GM18511 (cell line): ENCODE results near the gene SIGLEC9.

Source experiments
- ATAC-seq: cut with Tn5 transposase; IDR thresholded peaks from one replicate; pipeline ENCODE4 v1.9.1; 2021; ENCODE audit warnings: mild to moderate bottlenecking, moderate library complexity; ENCODE audit not compliant: unreplicated experiment

The SIGLEC9 gene

GRCh38 chr19:51124729-51125128 is at the start of gene SIGLEC9:
TSS of gene SIGLEC9 (plus strand) at chr19:51124906. CDS start at chr19:51124975, 69 bp downstream.
- no peak for ATAC-seq

- no peak for ATAC-seq
Measured at GRCh38 chr19:51075998-51076397, 48.7 kb upstream of the SIGLEC9 start.

DNA sequence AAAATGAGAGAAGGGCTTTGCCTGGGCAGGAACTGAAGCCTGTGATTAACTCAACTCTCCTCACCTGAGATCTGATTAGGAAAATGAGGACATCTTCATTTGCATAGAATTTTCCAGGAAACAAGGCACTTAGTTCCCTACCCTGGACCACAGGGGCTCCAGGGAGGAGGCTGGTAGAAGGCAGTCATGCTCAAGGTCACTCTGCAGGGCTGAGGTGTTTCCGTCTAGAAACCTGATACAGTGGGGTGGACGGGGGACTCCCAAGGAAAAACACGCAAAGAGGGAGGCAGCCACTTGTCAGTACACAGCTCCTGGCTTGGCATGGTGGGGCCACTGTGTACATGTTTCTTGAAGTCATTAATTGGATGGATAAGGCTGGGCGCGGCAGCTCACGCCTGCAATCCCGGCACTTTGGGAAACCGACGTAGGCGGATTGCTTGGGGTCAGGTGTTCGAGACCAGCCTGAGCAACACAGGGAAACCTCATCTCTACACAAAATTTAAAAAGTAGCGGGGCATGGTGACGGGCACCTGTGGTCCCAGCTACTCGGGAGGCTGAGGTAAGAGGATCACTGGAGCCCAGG is 48.0 kb upstream of the SIGLEC9 start:
- no peak for ATAC-seq

- no peak for ATAC-seq
Measured at GRCh38 chr19:51078104-51078503, 46.6 kb upstream of the SIGLEC9 start.

DNA sequence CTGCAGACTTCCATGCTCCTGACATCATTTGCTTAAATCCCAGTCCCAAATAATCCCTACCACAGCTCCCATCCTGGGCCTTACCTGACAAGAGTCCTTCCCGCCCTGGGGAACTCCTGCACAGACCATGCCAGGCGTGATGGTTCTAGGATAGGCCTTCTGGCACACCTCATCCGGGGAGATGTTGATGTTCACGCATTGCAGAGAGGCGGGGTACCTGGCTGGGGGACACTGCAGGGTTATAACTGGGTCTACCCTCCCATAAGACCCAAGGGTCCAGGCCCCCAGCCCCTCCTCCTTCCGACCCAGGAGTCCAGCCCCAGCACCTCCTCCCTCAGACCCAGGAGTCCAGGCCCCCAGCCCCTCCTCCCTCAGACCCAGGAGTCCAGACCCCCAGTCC is 46.0 kb upstream of the SIGLEC9 start:
- no peak for ATAC-seq

DNA sequence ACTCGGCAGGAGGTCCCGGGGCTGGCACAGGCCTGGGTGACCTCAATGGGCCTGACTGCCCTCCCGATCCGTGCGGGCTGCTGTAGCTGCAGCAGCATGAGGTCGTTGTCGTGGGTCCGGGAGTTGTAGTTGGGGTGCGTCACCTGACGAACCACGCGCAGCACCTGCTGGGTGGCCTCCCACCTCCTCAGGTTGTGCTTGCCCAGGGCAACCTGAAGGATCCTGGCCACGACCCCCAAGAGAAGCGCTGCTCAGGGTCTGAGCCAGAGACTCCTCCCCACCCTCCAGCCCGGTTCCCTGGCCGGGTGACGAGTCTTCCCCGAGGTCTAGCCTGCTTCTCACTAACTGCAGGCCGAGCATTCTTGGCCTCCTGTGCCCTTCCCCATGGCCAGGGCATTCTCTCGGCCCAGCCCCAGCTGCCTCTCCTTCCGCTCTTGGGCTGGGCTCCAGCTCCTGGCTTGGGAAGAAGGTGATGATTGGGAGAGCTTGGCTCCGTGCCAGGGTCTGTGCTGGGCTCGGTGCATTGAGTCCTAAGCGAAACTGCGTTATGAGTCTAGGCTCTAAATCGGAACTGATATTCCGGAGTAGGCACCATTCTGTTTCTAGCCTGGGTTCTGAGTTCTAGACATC is 45.1 kb upstream of the SIGLEC9 start:
- no peak for ATAC-seq

DNA sequence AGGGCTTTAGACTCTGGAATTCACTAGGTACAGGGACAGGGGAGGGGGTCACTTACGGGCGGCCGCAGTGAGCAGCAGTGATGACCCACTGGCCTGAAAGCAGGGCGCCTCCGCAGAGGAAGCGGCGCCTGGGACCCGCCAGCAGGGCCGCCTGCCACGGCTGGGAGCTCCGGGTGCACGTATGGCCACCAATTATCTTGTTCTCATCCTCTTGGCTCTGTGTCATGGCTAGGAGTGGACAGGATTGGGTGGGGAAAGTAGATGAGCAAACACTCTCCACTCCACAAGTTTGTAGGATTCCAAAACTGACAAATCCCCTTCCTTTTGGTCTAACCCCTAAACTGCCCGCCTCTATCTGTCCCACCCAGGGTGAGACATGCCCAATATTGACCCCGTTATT is 43.2 kb upstream of the SIGLEC9 start:
- no peak for ATAC-seq

DNA sequence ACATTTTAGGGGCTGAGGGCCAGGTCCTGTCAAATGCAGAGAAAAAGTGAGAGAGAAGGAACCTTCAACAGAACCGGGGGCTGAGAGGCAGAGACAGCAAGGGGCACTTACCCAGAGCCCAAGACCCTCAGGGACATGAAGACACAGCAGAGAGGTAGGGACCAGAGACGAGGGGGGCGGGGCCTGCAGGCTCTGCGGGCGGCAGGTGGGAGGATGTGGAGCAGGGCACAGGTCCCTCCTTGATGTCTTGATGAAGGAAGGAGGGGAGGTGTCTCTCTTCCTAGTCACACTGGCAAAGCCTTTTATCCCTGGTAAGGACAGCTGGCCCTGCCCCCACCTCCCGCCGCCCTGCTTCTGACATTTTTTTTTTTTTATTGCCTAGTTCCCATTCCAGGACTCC is 42.1 kb upstream of the SIGLEC9 start, which contains the start of gene KLK14:
Gene KLK14 (minus strand): TSS at position 277 of the 400 bp plus-strand sequence. CDS start 273 bp downstream, at position 4.
- no peak for ATAC-seq

- no peak for ATAC-seq
Measured at GRCh38 chr19:51083181-51083580, 41.5 kb upstream of the SIGLEC9 start.

DNA sequence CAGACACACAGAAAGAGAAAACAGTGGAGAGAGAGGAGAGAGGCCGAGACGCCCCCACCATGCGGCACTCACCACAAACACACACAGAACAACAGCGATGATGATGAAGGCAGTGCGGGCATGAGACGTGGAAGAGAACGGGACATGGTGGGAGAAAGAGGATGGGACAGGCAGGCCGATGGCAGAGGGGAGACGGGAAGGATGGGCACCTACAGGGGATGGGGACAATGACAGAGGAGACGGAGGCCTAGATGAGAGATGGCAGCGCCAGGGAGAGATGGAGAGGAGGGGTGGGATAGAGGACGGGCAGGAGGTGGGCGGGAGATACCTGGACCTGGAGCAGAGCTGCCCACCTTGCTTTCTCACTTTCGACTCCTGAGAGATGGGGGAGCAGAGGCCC is 40.9 kb upstream of the SIGLEC9 start:
- ATAC-seq, result no peak

GRCh38 chr19:51084505-51084904 is 40.2 kb upstream of the SIGLEC9 start:
- ATAC-seq, result no peak

DNA sequence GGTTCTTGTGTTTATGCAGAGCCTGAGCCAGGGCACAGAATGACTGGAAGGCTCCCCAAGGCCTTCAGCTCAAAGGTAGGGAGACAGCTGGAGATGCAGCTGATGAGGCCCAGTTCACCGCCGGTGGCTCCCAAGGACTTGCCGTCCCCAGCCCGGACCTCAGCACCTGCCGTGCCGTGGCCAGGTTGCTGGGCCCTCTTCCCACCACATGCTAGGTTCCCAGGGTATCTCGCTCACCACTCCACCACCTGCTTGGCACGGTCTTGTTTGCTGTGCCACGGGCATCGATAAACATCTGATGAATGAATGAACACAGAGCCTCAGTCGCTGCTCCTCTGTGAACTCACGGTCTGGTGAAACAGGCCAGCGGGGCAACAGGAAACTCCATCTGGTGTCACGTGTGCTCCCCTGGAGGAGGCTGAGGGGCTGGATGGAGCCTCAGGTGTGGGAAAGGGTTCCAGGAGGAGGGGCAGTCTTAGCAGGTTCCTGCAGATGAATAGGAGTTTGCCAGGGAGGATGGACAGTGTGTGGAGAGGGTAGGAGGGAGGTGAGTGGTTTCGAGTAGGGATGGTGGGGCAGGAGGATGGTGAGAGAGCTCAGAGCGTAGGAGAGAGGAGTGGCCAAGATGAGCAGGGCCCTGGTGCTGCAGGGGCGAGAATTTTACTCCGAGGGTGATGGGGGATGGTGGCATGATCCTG is 38.4 kb upstream of the SIGLEC9 start:
- no peak for ATAC-seq

DNA sequence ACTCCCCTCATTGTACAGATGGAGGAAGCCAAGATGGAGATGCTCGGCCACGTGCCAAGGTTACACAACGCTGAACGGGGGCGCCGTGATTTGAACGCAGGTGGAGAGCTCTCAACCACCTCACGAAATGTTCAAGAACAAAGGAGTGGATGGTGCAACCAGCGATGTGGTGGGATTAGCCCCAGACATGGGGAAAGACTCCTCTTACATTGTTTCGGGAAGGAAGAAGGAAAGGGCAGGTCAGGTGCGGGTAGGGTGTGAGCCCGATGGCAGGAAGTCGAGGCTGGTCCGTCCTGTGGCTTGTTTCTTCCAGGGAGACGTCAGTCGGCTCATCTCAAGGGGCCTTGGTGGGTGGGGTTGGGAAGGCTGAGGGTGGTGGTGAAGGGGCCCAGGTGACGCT is 34.9 kb upstream of the SIGLEC9 start:
- ATAC-seq, result no peak

- no peak for ATAC-seq
Measured at GRCh38 chr19:51090471-51090870, 34.2 kb upstream of the SIGLEC9 start.

DNA sequence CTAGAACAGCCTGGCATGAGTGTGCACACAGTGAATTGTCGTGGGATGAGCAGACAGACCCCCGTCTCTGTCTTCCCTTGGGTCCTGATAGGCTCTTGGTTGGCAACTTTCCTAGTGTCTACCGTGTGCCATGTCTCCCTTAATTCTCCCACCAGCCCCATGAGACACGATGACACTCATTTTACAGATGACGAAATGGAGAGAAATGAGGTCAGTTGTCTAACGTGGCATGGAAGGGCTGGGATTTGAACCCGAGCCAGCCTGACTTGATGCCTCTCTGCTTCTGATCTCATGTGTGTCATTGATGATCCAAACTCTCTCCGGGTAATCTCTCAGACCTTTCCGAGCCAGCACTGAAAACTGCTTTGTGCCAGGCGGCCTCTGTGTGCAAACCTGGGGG is 33.6 kb upstream of the SIGLEC9 start:
- no peak for ATAC-seq

- no peak for ATAC-seq
Measured at GRCh38 chr19:51091895-51092873, 32.5 kb upstream of the SIGLEC9 start.

- no peak for ATAC-seq
Measured at GRCh38 chr19:51093101-51093500, 31.6 kb upstream of the SIGLEC9 start.

- no peak for ATAC-seq
Measured at GRCh38 chr19:51093510-51094345, 31.0 kb upstream of the SIGLEC9 start.

DNA sequence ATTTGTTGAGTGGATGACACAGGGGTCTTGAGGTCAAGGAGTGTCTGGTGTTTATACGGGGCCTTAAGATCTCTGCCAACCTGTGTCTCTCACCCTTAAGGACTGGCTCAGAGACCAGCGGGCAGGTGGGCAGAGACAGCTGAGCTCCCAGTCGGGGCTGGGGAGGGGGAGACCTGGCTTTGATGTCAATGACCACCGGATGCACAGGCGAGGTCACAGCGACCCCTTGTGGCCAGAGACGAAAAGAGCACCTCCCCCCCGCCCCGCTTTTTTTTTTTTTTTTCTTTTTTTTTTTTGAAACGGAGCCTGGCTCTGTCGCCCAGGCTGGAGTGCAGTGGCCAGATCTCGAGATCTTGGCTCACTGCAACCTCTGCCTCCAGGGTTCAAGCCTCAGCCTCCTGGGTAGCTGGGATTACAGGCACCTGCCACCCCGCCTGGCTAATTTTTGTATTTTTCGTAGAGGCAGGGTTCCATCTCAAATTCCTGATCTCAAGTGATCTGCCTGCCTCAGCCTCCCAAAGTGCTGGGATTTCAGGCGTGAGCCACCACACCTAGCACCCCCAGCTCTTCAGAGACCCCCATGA is 29.9 kb upstream of the SIGLEC9 start:
- no peak for ATAC-seq
